Measurements from ENCODE around the gene SULT2B1.

SULT2B1 gene

DNA sequence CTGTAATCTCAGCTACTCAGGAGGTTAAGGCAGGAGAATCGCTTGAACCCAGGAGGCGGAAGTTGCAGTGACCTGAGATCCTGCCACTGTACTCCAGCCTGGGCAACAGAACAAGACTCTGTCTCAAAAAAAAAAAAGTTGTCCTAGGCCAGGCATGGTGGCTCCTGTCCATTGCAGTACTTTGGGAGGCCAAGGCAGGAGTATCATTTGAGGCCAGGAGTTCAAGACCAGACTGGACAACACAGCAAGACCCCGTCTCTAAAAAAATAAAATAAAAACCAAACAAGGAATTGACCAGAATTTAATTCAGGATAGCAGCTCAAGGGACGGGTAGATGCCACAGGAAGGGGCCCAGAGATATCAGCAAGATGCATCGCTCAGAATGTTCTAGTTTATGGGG lies 4.9 kb downstream of the SULT2B1 start:
- TF ChIP-seq, protein P1, sequence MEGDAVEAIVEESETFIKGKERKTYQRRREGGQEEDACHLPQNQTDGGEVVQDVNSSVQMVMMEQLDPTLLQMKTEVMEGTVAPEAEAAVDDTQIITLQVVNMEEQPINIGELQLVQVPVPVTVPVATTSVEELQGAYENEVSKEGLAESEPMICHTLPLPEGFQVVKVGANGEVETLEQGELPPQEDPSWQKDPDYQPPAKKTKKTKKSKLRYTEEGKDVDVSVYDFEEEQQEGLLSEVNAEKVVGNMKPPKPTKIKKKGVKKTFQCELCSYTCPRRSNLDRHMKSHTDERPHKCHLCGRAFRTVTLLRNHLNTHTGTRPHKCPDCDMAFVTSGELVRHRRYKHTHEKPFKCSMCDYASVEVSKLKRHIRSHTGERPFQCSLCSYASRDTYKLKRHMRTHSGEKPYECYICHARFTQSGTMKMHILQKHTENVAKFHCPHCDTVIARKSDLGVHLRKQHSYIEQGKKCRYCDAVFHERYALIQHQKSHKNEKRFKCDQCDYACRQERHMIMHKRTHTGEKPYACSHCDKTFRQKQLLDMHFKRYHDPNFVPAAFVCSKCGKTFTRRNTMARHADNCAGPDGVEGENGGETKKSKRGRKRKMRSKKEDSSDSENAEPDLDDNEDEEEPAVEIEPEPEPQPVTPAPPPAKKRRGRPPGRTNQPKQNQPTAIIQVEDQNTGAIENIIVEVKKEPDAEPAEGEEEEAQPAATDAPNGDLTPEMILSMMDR (IDR thresholded peaks at IDR 0.05; ENCODE audit: extremely low read depth, insufficient read depth, missing control alignments), result no peak
- no peak for DNase-seq (ENCODE audit: low spot score)
- in situ Hi-C loops (cut with MboI; ENCODE audit: low pct_unique_long_range_greater_than_20kb, low sequenced_read_pairs, unreplicated experiment), result no loop called here

DNA sequence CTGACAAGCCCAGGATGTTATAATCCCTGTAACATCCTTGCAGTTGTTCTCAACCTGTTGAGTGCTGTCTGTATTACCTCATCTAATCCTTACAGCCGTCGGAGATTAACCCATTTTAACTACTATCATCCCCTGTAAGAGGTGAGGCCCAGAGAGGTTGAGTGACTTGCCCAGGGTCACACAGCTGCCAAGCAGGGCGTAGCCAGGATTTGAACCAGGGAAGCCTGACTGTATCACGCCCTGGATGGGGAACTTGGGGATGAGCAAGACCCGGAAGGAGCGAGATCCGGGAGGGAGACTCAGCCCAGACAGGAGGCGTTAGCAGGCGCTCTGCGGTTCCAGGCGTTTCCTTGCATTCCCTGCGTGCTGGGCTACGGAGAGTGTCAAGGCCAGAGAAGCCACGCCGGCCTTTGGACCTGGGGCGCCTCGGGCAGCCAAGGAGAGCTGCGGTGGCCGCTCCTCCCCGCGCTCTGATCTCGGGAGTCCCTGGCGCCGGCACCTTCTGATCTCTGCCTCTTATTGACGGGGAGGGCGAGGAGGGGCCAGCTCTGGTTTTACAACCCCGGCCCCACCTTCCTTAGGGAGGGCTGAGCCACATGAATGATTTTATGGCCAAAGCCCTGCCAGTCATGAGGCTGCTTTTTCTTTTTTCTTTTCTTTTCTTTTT lies 6.2 kb downstream of the SULT2B1 start:
- in situ Hi-C loops (cut with MboI; ENCODE audit: low pct_unique_long_range_greater_than_20kb, low sequenced_read_pairs, unreplicated experiment), result no loop called here
- TF ChIP-seq, protein P1 (IDR thresholded peaks at IDR 0.05; ENCODE audit: extremely low read depth, insufficient read depth, missing control alignments), result no peak
- no peak for DNase-seq (ENCODE audit: low spot score)

DNA sequence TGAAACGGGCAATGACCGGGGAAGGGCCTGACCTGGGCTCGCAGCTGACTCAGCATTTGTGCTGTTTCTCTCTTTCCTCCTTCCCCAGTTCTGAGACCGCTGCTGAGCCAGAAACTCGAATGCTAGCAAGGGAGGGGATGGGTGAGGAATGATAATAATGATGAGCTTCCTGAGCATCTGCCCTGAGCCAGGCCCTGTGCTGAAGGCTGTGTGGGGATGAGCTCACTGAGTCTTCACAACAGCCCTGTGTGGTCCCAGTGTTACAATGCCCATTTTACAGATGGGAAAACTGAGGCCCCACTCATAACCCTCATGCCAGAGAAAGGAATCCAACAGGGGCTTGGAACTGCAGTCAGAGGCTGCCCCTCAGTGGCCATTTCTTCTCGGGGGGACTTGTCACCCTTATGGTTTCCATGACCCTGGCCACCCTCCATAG lies 8.1 kb downstream of the SULT2B1 start:
- in situ Hi-C loops (cut with MboI; ENCODE audit: low pct_unique_long_range_greater_than_20kb, low sequenced_read_pairs, unreplicated experiment), result no loop called here
- no peak for DNase-seq (ENCODE audit: low spot score)

DNA sequence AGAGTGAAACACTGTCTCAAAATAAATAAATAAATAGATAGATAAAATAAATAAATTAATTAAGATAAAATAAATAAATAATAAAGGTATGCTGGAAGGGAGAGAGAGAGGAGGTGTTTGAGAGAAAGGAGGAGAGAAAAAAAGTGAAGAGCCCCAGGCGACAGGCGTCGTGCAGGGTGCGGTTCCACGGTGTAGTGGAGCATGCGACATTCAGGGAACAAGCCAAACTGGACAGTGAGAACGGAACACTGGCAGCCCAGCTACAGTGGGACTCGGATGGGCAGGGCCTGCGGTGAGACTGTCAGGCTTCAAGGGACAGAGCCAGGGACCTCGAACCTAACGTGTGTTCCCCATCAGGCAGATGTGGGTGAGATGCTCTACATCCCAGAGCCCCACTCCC lies 9.4 kb downstream of the SULT2B1 start:
- no peak for DNase-seq (ENCODE audit: low spot score)
- TF ChIP-seq, protein P1 (IDR thresholded peaks at IDR 0.05; ENCODE audit: extremely low read depth, insufficient read depth, missing control alignments), result no peak
- in situ Hi-C loops (cut with MboI; ENCODE audit: low pct_unique_long_range_greater_than_20kb, low sequenced_read_pairs, unreplicated experiment), result no loop called here

More for the DNA sequence above, 8.1 kb downstream of the SULT2B1 start:
- TF ChIP-seq, protein P1 (IDR thresholded peaks at IDR 0.05; ENCODE audit: extremely low read depth, insufficient read depth, missing control alignments), result no peak

DNA sequence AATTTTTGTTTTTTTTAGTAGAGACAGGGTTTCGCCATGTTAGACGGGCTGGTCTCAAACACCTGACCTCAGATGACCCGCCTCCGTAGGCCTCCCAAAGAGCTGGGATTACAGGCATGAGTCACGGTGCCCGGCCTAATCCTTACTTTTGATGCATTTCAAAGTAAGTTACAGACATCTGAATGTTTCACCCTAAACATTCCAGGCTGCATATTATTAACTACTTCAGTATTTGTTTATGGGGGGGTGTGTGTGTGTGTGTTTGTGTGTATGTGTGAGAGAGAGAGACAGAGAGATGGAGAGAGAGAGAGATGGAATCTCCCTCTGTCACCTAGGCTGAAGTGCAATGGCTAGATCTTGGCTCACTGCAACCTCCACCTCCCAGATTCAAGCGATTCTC lies 13.1 kb downstream of the SULT2B1 start:
- DNase-seq (ENCODE audit: low spot score), result no peak
- in situ Hi-C loops (cut with MboI; ENCODE audit: low pct_unique_long_range_greater_than_20kb, low sequenced_read_pairs, unreplicated experiment), result no loop called here
- TF ChIP-seq, protein P1 (IDR thresholded peaks at IDR 0.05; ENCODE audit: extremely low read depth, insufficient read depth, missing control alignments), result no peak

DNA sequence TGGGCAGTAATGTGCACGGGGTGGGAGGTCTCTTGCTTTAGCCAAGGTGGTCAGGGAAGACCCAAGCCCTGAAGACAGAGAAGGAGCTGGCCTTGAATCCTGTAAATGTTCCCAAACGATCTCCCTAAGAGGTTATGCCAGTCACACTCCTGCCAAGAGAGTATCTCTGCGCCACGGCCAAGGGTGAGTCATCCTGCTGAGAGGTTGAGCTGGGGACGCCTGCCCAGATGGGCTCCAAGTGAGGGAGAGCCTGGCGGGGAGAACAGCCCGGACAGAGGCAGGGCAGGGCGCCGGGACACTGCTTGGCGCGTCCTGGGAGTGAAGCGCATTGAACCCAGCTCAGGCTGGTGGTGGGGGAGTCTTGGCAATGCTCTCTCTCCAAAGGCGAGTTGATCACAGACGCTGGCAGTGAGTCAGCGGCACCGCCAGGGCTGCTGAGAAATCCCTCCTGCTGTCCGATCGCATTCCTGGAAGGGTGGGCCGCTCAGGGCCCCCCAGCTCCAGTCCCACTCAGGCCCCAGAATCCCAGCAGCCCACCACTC lies 16.4 kb downstream of the SULT2B1 start:
- in situ Hi-C loops (cut with MboI; ENCODE audit: low pct_unique_long_range_greater_than_20kb, low sequenced_read_pairs, unreplicated experiment), result no loop called here
- TF ChIP-seq, protein P1 (IDR thresholded peaks at IDR 0.05; ENCODE audit: extremely low read depth, insufficient read depth, missing control alignments), result no peak
- DNase-seq (ENCODE audit: low spot score), result no peak

Measured in GM13977 (cell line).